Measurements from ENCODE around the gene RAPGEF1. TPM values are rescaled to one million over a fixed set of nuclear protein-coding genes. Genes with fewer than 3 reads are reported as not detected.
A peak's percentile ranks its signal among the peaks of the same experiment; 100 is the strongest.

The RAPGEF1 gene
- total and polyA plus RNA-seq, 2 of the 13 experiments (the other 11 are each of a cell fraction or from before 2014, with no cell fraction given): 21.2 to 38.9 TPM

- TF ChIP-seq CENPX (CRISPR knock-in tag; IDR thresholded peaks at IDR 0.05): no peak
- 0 out of 2 replicates have a peak, but pooled peaks have one; percentile 53 for TF ChIP-seq ZNF615 (CRISPR knock-in tag; IDR thresholded peaks at IDR 0.05; ENCODE audit: borderline replicate concordance)
- TF ChIP-seq ZNF383 (CRISPR knock-in tag; IDR thresholded peaks at IDR 0.05; ENCODE audit: borderline replicate concordance): no peak
- TF ChIP-seq ZNF556 (CRISPR knock-in tag; IDR thresholded peaks at IDR 0.05; ENCODE audit: borderline replicate concordance): 0 out of 2 replicates have a peak, but pooled peaks have one; percentile 55
- no peak for TF ChIP-seq MAFK (conservative IDR thresholded peaks at IDR 0.05 in 1 of 2, IDR thresholded peaks at IDR 0.05 in 1 of 2; ENCODE audit: low read length in 2 of 2)
- TF ChIP-seq ZNF563 (CRISPR knock-in tag; IDR thresholded peaks at IDR 0.05): no peak
- TF ChIP-seq RFX5 (IDR thresholded peaks at IDR 0.05; ENCODE audit: low read depth, low read length): no peak; the same call in 1 of the 2 replicates
- 0 out of 2 replicates have a peak, but pooled peaks have one; percentile 83 for TF ChIP-seq ZSCAN30 (CRISPR knock-in tag; IDR thresholded peaks at IDR 0.05)
- TF ChIP-seq ZNF609 (CRISPR knock-in tag; IDR thresholded peaks at IDR 0.05; ENCODE audit: borderline replicate concordance): peak; percentile 81
- no peak for TF ChIP-seq AGO1 (IDR thresholded peaks at IDR 0.05; ENCODE audit: low read depth, low read length, poor library complexity, severe bottlenecking)
- peak; percentile 65; the same call in 1 of the 2 replicates for TF ChIP-seq SMAD1 (CRISPR knock-in tag; IDR thresholded peaks at IDR 0.05; ENCODE audit: borderline replicate concordance, low read depth)
- TF ChIP-seq ZNF598 (CRISPR knock-in tag; IDR thresholded peaks at IDR 0.05; ENCODE audit: borderline replicate concordance): no peak; the same call in 1 of the 2 replicates
- TF ChIP-seq MLXIP (CRISPR knock-in tag; IDR thresholded peaks at IDR 0.05; ENCODE audit: borderline replicate concordance): 0 out of 2 replicates have a peak, but pooled peaks have one; percentile 42
- no peak for TF ChIP-seq FOXK2 (IDR thresholded peaks at IDR 0.05)
- TF ChIP-seq STAT5B (CRISPR knock-in tag; IDR thresholded peaks at IDR 0.05): no peak
- peak; percentile 93 for TF ChIP-seq ZNF792 (CRISPR knock-in tag; IDR thresholded peaks at IDR 0.05)
- peak; percentile 93 for TF ChIP-seq DPF2 (CRISPR knock-in tag; IDR thresholded peaks at IDR 0.05; ENCODE audit: borderline replicate concordance, low read depth)
- TF ChIP-seq PLSCR1 (CRISPR knock-in tag; IDR thresholded peaks at IDR 0.05; ENCODE audit: borderline replicate concordance): no peak
- TF ChIP-seq REPIN1 (CRISPR knock-in tag; IDR thresholded peaks at IDR 0.05; ENCODE audit: borderline replicate concordance, low read depth): no peak
- TF ChIP-seq ZNF740 (CRISPR knock-in tag; IDR thresholded peaks at IDR 0.05): peak; percentile 87; the same call in 1 of the 2 replicates
These were observed 133.9 kb downstream of the RAPGEF1 start (continued) for GRCh38 chr9:131605770-131606590.
